Endothelial cell of umbilical vein (primary cell): Measurements from ENCODE around the gene APH1A. TPM values are rescaled to one million over a fixed set of nuclear protein-coding genes. Genes with fewer than 3 reads are reported as not detected.

ENCODE experiments used
- BruUV-seq: library from RNA; stranded (reverse); fragments of 400-500 nt; replicated peaks from 2 replicates; lab custom pipeline; 2021; lab: Mats Ljungman, UMichigan
- CTCF ChIA-PET: fragments of 300-600, 350-600 bp; sonication (Branson Sonifier 250); formaldehyde crosslinking; loops from one replicate; lab custom pipeline; 2021; ENCODE audit warnings: antibody characterized with exemption, inconsistent platforms; lab: Charles Lee
- POLR2A ChIA-PET: fragments of 300-600, 350-600 bp; sonication (Branson Sonifier 250); formaldehyde crosslinking; loops from one replicate; lab custom pipeline; 2021; ENCODE audit warnings: antibody characterized with exemption, inconsistent platforms; lab: Charles Lee
- DNase-seq: peaks from one replicate; pipeline ENCODE4 v3.0.0-alpha.2; 2011; ENCODE audit warnings: low read depth, low spot score
- FAIRE-seq: peaks from 2 replicates; lab custom pipeline; 2011; peaks lifted over from hg19 to GRCh38; lab: Jason Lieb, UNC
- H2AFZ ChIP-seq: 2 replicates; pipeline ENCODE4 v1.6.0; 2012; ENCODE audit warnings: low read depth, low read length, control low read depth, inconsistent platforms
- H3K27ac ChIP-seq: 2 replicates; pipeline ENCODE4 v1.5.1; 2011; ENCODE audit warnings: low read depth, mild to moderate bottlenecking, control low read depth, low read length, moderate library complexity; ENCODE audit not compliant: insufficient read depth
- H3K27me3 ChIP-seq, 2 experiments: 2 replicates each; pipeline versions ENCODE4 v1.6.0 to v1.6.1; 2011; ENCODE audit warnings: low read length in 2 of 2, mixed read lengths in 1 of 2; ENCODE audit not compliant: control insufficient read depth in 2 of 2, insufficient read depth in 2 of 2
- H3K36me3 ChIP-seq, 2 experiments: 2 replicates in 1 of 2; 3 replicates in 1 of 2; pipeline ENCODE4 v1.5.1; 2011; ENCODE audit warnings: low read length in 2 of 2, mild to moderate bottlenecking in 1 of 2, moderate library complexity in 1 of 2; ENCODE audit not compliant: control insufficient read depth in 2 of 2, insufficient read depth in 2 of 2; ENCODE audit errors: extremely low read depth in 1 of 2
- H3K4me1 ChIP-seq: 3 replicates; pipeline ENCODE4 v1.5.1; 2011; ENCODE audit warnings: mild to moderate bottlenecking, low read length; ENCODE audit not compliant: control insufficient read depth, insufficient read depth; ENCODE audit errors: extremely low read depth
- H3K4me2 ChIP-seq: 2 replicates; pipeline ENCODE4 v1.6.1; 2011; ENCODE audit warnings: low read length, control low read depth, mixed read lengths; ENCODE audit not compliant: insufficient read depth
- H3K4me3 ChIP-seq, 3 experiments: fragments of 200-600 bp in 1 of 3; sonication (generic), shearing (Covaris generic) in 1 of 3; replicated peaks in 1 of 3; 2 replicates each; pipeline ENCODE4 v1.5.1; 2011 to 2016; ENCODE audit warnings: control low read depth in 3 of 3, low read length in 3 of 3, mild to moderate bottlenecking in 2 of 3, inconsistent platforms in 1 of 3, low read depth in 1 of 3, moderate library complexity in 1 of 3; ENCODE audit not compliant: insufficient read depth in 1 of 3
- H3K79me2 ChIP-seq: 2 replicates; pipeline ENCODE4 v1.6.0; 2012; ENCODE audit warnings: low read length, inconsistent platforms; ENCODE audit not compliant: control insufficient read depth, insufficient read depth
- H3K9ac ChIP-seq: replicated peaks from 2 replicates; pipeline ENCODE3; 2011; ENCODE audit warnings: low read length, control low read depth; ENCODE audit not compliant: insufficient read depth; ENCODE audit errors: extremely low read depth
- H3K9me1 ChIP-seq: replicated peaks from 3 replicates; pipeline ENCODE4 v1.6.0; 2011; ENCODE audit warnings: mild to moderate bottlenecking, low read length; ENCODE audit not compliant: control insufficient read depth, insufficient read depth; ENCODE audit errors: extremely low read depth
- H3K9me3 ChIP-seq: replicated peaks from 2 replicates; pipeline ENCODE4 v1.5.1; 2012; ENCODE audit warnings: low read length, inconsistent platforms; ENCODE audit not compliant: control insufficient read depth, insufficient read depth
- H4K20me1 ChIP-seq: replicated peaks from 2 replicates; pipeline ENCODE3; 2011; ENCODE audit warnings: mild to moderate bottlenecking, low read length; ENCODE audit not compliant: control insufficient read depth, insufficient read depth; ENCODE audit errors: extremely low read depth
- CTCF ChIP-seq, 2 donors: IDR thresholded peaks; 1 replicate in 1 of 2; 2 replicates in 1 of 2; pipeline ENCODE4 v1.5.1; 2011; ENCODE audit warnings: low read length in 2 of 2, mild to moderate bottlenecking in 2 of 2, moderate library complexity in 2 of 2, control low read depth in 1 of 2, inconsistent platforms in 1 of 2, low read depth in 1 of 2; ENCODE audit not compliant: insufficient read depth in 1 of 2; ENCODE audit errors: extremely low read depth in 1 of 2
- EZH2 ChIP-seq: IDR thresholded peaks from 2 replicates; pipeline ENCODE4 v1.6.1; 2012; ENCODE audit warnings: borderline replicate concordance, low read depth, mild to moderate bottlenecking, moderate library complexity, low read length, inconsistent platforms; ENCODE audit not compliant: severe bottlenecking
- FOS ChIP-seq: IDR thresholded peaks from 2 replicates; pipeline ENCODE4 v1.6.1; 2011; ENCODE audit warnings: mild to moderate bottlenecking, low read length, moderate library complexity, borderline replicate concordance; ENCODE audit not compliant: insufficient read depth
- GATA2 ChIP-seq: IDR thresholded peaks from 2 replicates; pipeline ENCODE4 v1.7.0; 2011; ENCODE audit warnings: low read depth, mild to moderate bottlenecking, moderate library complexity, mixed read lengths, low read length; ENCODE audit not compliant: insufficient read length, insufficient read depth
- JUN ChIP-seq: IDR thresholded peaks from 2 replicates; pipeline ENCODE4 v1.6.1; 2011; ENCODE audit warnings: borderline replicate concordance, low read depth; ENCODE audit not compliant: insufficient read length, insufficient read depth
- MAX ChIP-seq: IDR thresholded peaks from 2 replicates; pipeline ENCODE4 v1.6.1; 2011; ENCODE audit not compliant: insufficient read depth, insufficient read length
- MYC ChIP-seq: IDR thresholded peaks from one replicate; pipeline ENCODE4 v1.6.1; 2011; ENCODE audit warnings: mild to moderate bottlenecking, low read depth, low read length
- POLR2A ChIP-seq: IDR thresholded peaks from 2 replicates; pipeline ENCODE4 v1.6.1; 2012; ENCODE audit warnings: low read depth, mild to moderate bottlenecking, control low read depth, low read length
- POLR2AphosphoS5 ChIP-seq: IDR thresholded peaks from 2 replicates; pipeline ENCODE4 v1.6.1; 2012; ENCODE audit warnings: low read depth, mild to moderate bottlenecking, control low read depth, low read length, moderate library complexity; ENCODE audit not compliant: insufficient read depth
- dilution Hi-C: fragments of 300-500 bp; cut with MboI; formaldehyde crosslinking; loops from one replicate; pipeline ENCODE4 v1.15.0; 2019; ENCODE audit warnings: low sequenced_read_pairs; ENCODE audit not compliant: extremely low pct_ligation_motif_present
- intact Hi-C: fragments of 100-400 bp; cut with micrococcal nuclease; formaldehyde crosslinking; loops from one replicate; pipeline ENCODE4 v1.10.0; 2022
- polyA plus RNA-seq, 4 experiments: library from polyadenylated mRNA; depleted of rRNA in 3 of 4; stranded (reverse) in 3 of 4; unstranded in 1 of 4; fragments of >200 nt; gene quantifications; 2 replicates each; pipeline versions ENCODE4 v1.2.1 to v1.2.3, GENCODE V29; 2011 to 2012; ENCODE audit warnings: missing spikeins in 1 of 4
- total RNA-seq: library from RNA; stranded (reverse); gene quantifications from 2 replicates; pipeline ENCODE4 v1.2.3, GENCODE V29; 2021

Gene APH1A
- total and polyA plus RNA-seq, 2 donors (not counting 3 experiments of a cell fraction or from before 2014, with no cell fraction given) = 165 to 325 TPM

GRCh38 chr1:150281221-150281757, 12.5 kb upstream of the APH1A start:
- no peaks in the 10 kb centered on the region for H3K9me1 ChIP-seq
- H3K79me2 ChIP-seq = no peaks in the 10 kb centered on the region
- peak overlapping the region; percentile 81 for H2AFZ ChIP-seq
- ChIA-PET CTCF (interaction anchor here (0.6 to 16.3 kb wide), 10 partner anchors 9 to 94 kb away, joined by 3 to 466 read pairs (median 4); partner anchors contain the start of genes ANP32E, APH1A, C1orf54 and CA14), POLR2A (interaction anchor here (0.5 kb wide), 1 partner anchor 69 kb away, joined by 3 read pairs; no protein-coding TSS in a partner anchor)
- H3K4me2 ChIP-seq = peak overlapping the region; percentile 63
- dilution Hi-C loops = no loop called here
- no TSS peak for BruUV-seq
- peak; percentile 80 for FAIRE-seq
- intact Hi-C loops = loop anchor here (1.0 kb wide), 5 partner anchors 12 to 45 kb away; partner anchors contain the start of genes ANP32E, APH1A and MRPS21
- peak; percentile 78 for DNase-seq
- H3K27ac ChIP-seq = no peak overlapping the region
- TF ChIP-seq CTCF (IDR thresholded peaks at IDR 0.05; ENCODE audit: extremely low read depth in 1 of 2, insufficient read depth in 1 of 2, low read depth in 1 of 2, low read length in 2 of 2) = peak; percentile 67 to 68
- TF ChIP-seq MAX = no peak
- no peaks in the 10 kb centered on the region for H4K20me1 ChIP-seq
- H3K36me3 ChIP-seq = peaks cover 0 to 1% of the 10 kb centered on the region in 2 experiments
- no peaks in the 10 kb centered on the region for H3K9me3 ChIP-seq
- H3K27me3 ChIP-seq = peaks cover 0 to 8% of the 10 kb centered on the region in 2 experiments
- peak overlapping the region; percentile 20 to 40 (median 26) for H3K4me3 ChIP-seq
- peaks cover 10% of the 10 kb centered on the region for H3K4me1 ChIP-seq
- peak overlapping the region; percentile 33 for H3K9ac ChIP-seq

GRCh38 chr1:150280138-150280707, 11.4 kb upstream of the APH1A start:
- H3K4me3 ChIP-seq = no peak overlapping the region
- H3K4me2 ChIP-seq = no peak overlapping the region
- H4K20me1 ChIP-seq = no peaks in the 10 kb centered on the region
- H3K79me2 ChIP-seq = no peaks in the 10 kb centered on the region
- BruUV-seq = no TSS peak
- no peaks in the 10 kb centered on the region for H3K9me3 ChIP-seq
- H2AFZ ChIP-seq = no peak overlapping the region
- H3K36me3 ChIP-seq = peaks cover 0 to 1% of the 10 kb centered on the region in 2 experiments
- no peak overlapping the region for H3K27ac ChIP-seq
- H3K9ac ChIP-seq = no peak overlapping the region
- dilution Hi-C loops = no loop called here
- DNase-seq = no peak
- POLR2A ChIA-PET = no interaction called here
- H3K27me3 ChIP-seq = peaks cover 0 to 8% of the 10 kb centered on the region in 2 experiments
- CTCF ChIA-PET = interaction anchor here (16.3 kb wide), 1 partner anchor 23 kb away, joined by 466 read pairs; the partner anchor contains the start of gene CA14
- no peaks in the 10 kb centered on the region for H3K9me1 ChIP-seq
- TF ChIP-seq POLR2A (no peak), JUN (no peak), GATA2 (no peak), CTCF (IDR thresholded peaks at IDR 0.05; ENCODE audit: extremely low read depth in 1 of 2, insufficient read depth in 1 of 2, low read depth in 1 of 2, low read length in 2 of 2) (no peak), EZH2 (no peak), POLR2AphosphoS5 (no peak), MYC (no peak), MAX (no peak), FOS (no peak)
- no peak for FAIRE-seq
- intact Hi-C loops = no loop called here
- peaks cover 10% of the 10 kb centered on the region for H3K4me1 ChIP-seq
